ENCODE measurements around the gene NPR2.
A peak's percentile ranks its signal among the peaks of the same experiment; 100 is the strongest.

NPR2 gene

DNA sequence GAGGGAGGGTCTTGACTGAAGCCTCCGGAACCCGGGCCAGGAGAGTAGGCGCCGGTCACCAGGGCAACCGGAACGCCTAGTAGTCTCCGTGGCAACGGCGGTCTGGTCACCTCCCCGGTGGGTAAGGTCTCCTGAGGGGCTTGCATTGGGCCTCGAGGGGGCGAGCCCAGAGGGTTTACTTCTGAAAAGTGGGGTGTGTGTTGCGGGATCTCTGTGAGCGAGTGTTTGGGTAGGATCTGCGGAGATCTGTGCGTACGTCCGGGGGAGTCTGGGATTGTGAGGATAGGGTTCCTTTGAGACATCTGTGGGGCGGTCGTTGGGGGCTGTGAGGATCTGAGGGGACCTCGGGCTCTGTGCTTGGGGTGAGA lies 37.3 kb downstream of the NPR2 start, which contains the start of gene FAM221B:
FAM221B (minus strand) TSS at position 17 of the 368 bp plus-strand sequence. CDS start 2,571 bp downstream, outside the sequence.
- TF ChIP-seq, protein P1, sequence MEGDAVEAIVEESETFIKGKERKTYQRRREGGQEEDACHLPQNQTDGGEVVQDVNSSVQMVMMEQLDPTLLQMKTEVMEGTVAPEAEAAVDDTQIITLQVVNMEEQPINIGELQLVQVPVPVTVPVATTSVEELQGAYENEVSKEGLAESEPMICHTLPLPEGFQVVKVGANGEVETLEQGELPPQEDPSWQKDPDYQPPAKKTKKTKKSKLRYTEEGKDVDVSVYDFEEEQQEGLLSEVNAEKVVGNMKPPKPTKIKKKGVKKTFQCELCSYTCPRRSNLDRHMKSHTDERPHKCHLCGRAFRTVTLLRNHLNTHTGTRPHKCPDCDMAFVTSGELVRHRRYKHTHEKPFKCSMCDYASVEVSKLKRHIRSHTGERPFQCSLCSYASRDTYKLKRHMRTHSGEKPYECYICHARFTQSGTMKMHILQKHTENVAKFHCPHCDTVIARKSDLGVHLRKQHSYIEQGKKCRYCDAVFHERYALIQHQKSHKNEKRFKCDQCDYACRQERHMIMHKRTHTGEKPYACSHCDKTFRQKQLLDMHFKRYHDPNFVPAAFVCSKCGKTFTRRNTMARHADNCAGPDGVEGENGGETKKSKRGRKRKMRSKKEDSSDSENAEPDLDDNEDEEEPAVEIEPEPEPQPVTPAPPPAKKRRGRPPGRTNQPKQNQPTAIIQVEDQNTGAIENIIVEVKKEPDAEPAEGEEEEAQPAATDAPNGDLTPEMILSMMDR (conservative IDR thresholded peaks at IDR 0.05; ENCODE audit: low read depth, low read length), result no peak
- H3K4me3 ChIP-seq (ENCODE audit: low read length), result peak within 1 kb of the TSS; percentile 82
- no peak for DNase-seq (ENCODE audit: low read depth)

DNA sequence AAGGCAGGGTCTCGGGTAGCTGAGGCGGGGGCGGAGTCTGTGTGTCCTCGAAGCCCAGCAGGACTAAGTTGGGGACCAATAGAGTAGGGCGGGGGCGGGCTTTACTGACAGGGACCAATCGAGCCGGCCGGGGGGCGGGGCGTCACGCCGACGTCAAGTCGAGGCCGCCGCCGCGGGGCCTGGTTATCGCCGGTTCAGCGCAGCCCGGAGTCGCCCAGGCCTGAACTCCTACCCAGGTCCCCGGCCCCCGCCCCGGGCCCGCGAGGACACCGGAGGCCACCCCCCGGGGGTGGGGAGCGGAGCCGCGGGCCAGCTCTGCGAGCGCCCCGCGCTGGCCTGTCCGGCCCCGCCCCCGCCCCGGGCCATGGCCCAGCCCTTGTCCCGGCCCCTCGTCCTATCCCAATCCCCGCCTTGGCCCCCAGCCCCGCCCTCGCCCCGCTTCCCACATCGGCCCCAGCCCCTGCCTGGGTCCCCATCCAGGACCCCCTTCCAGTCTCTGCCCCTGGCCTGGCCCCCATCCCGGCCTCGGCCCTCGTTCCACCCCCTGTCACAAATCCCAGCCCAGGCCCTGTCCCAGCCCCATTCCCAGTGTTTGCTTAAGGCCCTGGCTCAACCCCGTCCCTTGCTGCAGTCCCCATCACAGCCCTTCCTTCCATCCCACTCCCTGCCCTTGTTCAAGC lies 37.8 kb downstream of the NPR2 start, which contains the start of gene TMEM8B:
TMEM8B (plus strand) TSS at position 145 of the 680 bp plus-strand sequence; CDS start at position 365, 220 bp downstream.
- H3K4me3 ChIP-seq (ENCODE audit: low read length), result peak within 1 kb of the TSS; percentile 82
- TF ChIP-seq, protein P1 (conservative IDR thresholded peaks at IDR 0.05; ENCODE audit: low read depth, low read length), result no peak
- peak; percentile 60 for DNase-seq (ENCODE audit: low read depth)

DNA sequence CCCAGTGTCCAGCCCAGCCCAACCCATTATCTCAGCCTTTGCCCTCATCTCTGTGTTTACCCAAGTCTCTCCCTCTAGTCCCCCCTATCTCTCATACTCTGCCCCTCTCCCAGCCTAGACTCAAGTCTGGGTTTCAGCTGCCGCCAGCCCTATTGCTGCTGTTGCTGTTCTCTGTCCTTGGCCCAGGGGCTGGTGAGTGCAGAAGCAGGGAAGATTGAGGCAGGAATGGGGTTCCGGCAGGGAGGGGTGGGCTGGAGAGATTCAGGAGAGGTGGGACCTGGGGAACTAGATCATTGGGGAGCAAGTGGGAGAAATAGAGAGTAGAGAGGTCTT lies 38.3 kb downstream of the NPR2 start:
- TF ChIP-seq, protein P1 (conservative IDR thresholded peaks at IDR 0.05; ENCODE audit: low read depth, low read length), result no peak
- no peak for DNase-seq (ENCODE audit: low read depth)
- peak overlapping the region; percentile 82 for H3K4me3 ChIP-seq (ENCODE audit: low read length)

DNA sequence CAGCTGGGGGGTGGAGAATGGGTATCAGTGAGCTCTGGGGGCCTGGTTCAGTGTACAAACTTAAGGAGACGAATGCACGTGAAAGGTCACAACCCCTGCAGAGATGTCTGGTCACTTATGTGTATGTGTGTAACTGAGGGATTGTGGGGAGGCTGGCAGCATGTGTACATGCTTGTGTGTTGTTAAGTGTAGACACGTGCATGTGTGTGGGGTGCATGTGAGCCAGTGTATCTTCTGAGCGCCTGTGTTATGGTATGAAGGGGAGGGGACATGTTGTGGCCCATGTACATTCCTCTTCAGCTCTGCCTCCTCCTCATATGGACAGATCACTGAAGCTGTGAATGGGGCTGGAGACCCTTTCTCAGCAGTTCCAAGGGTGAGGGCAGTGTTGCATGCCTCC lies 39.6 kb downstream of the NPR2 start:
- no peak overlapping the region for H3K4me3 ChIP-seq (ENCODE audit: low read length)
- TF ChIP-seq, protein P1 (conservative IDR thresholded peaks at IDR 0.05; ENCODE audit: low read depth, low read length), result no peak
- DNase-seq (ENCODE audit: low read depth), result no peak

DNA sequence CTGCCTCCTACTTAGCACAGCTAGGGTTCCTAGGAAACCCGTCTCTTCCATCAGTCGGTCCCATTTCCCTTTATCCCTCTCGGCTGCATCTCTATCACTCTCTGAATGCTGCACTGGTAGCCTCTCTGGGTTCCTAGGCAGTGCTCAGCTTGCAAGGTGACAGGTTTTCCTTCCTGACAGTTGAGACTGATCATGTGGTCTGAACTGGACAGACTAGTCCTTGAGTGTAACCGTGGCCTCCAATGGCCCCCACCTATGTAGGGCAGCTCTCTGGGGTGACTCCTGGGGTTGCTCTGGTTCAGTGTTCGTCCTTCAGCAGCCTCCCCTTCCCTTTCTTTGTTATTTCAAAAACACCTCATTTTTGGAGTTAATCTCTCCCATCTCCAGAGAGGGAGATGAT lies 41.4 kb downstream of the NPR2 start:
- TF ChIP-seq, protein P1 (conservative IDR thresholded peaks at IDR 0.05; ENCODE audit: low read depth, low read length), result no peak
- no peak for DNase-seq (ENCODE audit: low read depth)
- H3K4me3 ChIP-seq (ENCODE audit: low read length), result no peak overlapping the region

DNA sequence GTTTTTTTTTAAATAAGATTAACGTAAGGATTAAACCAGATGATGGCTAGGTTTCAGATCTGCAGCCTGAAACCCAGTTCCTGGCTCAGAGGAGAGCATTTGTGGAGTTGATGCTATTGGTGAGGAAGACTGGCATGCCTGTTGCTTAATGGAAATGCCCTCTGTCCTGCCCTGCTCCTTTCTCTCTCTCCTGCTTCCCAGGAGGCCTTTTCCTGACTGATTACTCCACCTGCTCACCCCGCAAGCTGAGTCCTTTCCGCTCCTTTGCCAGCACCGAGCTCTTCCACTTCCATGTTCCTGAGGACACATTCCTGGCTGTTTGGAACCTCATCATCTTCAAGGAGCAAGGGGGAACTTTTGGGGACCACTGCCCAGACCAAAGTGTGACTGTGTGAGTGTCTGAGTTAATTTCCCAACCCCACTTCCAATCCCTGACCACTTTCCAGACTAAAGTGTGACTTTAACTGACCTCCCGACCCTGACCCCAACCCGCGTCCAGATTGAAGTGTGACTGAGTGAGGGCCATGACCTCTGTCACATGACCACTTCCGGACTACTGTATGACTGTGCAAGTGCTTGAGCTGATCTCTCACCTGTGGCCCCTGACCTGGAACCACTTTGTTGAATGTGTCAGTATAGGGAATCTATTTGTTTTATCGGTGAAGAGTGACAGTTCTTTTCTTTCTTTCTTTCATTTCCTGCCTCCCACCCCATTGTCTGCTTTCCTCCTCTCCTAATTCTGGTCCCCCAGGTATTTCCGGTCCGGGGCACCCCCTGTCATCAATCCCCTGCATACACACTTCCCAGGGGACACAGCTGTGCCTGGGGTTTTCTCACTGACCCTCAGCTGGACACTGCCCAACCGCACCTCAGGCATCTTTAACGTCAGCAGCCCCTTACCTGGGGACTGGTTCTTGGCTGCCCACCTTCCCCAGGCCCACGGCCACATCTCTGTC lies 43.1 kb downstream of the NPR2 start:
- DNase-seq (ENCODE audit: low read depth), result no peak
- H3K4me3 ChIP-seq (ENCODE audit: low read length), result no peak overlapping the region
- TF ChIP-seq, protein P1 (conservative IDR thresholded peaks at IDR 0.05; ENCODE audit: low read depth, low read length), result no peak

All from retinal pigment epithelial cell (primary cell).